ENCODE results near the gene SOX1.
A peak's percentile ranks its signal among the peaks of the same experiment; 100 is the strongest.

SOX1 gene

DNA sequence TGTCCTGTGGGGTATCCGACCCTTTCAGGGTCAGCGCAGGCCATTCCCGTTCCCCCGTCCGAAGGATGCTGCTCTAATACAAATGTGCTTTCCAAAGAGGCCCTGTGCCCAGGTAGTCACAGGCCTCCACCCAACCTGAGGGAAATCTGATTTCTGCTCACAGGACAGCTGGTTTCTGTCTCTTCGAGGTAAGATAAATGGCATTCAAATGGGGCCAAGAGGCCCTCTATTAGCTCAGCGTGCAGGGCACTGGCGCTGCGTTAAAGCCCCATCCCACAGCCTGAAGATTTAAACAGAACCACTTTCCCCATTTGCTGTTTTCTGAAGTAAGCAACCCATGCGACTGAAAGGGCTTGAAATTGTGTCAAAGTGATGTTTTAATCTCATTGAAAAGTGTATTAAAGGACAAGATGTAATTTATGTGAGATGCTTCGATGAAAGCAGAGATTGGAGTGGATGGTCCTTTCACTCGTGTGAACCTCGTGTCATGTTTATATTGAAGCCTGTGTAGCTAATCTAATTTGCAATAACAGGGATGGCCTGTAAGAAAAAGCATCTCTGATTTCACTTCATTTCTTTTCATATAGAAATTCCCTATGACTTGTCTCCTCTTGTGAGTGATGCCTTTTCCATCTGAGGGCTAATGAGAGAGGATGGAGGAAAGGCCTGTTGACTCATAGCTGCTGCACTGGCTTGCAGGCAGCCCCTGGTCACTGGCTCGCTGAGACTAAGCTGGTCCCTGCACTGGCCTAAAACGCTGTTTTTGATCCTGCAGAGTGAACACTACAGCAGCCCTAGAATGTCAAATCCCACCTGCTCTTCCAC is 7.3 kb upstream of the SOX1 start:
- H3K9me3 ChIP-seq (ENCODE audit: control insufficient read depth in 1 of 2, low read length in 2 of 2), result no peaks in the 10 kb centered on the region
- H3K27me3 ChIP-seq (ENCODE audit: low read depth, low read length), result peaks cover 77% of the 10 kb centered on the region
- H3K27ac ChIP-seq (ENCODE audit: low read length), result no peak overlapping the region
- H3K4me3 ChIP-seq (ENCODE audit: low read depth in 1 of 2, low read length in 2 of 2), result no peak overlapping the region
- H3K36me3 ChIP-seq (ENCODE audit: control insufficient read depth in 1 of 2, insufficient read depth in 2 of 2, low read length in 2 of 2), result no peaks in the 10 kb centered on the region
- peaks cover 0 to 33% of the 10 kb centered on the region in 2 donors for H3K4me1 ChIP-seq (ENCODE audit: control insufficient read depth in 1 of 2, insufficient read depth in 2 of 2, low read length in 2 of 2)

DNA sequence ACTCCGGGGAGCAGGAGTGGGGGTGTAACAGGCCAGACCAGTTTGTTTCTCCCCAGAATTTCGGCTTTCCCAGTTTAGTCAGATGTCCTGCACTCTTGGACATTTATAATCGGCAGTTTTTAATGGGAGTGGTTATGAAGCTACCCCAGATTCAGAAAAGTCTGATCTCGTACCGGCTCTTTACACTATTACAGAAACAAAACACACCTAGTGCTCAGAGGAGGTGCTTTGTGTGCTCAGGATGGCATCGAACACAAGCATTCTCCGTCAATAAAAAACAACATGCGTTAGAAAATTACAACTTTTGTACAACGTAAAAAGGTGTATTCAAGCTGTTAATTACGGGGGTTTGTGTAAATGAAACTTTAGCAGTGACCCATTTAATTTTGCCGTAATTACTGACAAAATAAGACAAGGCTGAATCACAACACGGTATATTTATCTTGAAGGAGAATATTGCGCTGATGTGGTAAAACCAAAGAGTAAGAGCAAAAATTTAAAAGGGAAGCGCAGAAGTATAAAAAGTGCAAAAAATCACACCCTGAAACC is 6.6 kb upstream of the SOX1 start:
- Histone ChIP-seq H3K27me3 (ENCODE audit: low read depth, low read length) (peaks cover 72% of the 10 kb centered on the region), H3K27ac (ENCODE audit: low read length) (no peak overlapping the region), H3K36me3 (ENCODE audit: control insufficient read depth in 1 of 2, insufficient read depth in 2 of 2, low read length in 2 of 2) (no peaks in the 10 kb centered on the region), H3K4me1 (ENCODE audit: control insufficient read depth in 1 of 2, insufficient read depth in 2 of 2, low read length in 2 of 2) (peaks cover 0 to 33% of the 10 kb centered on the region in 2 donors), H3K4me3 (ENCODE audit: low read depth in 1 of 2, low read length in 2 of 2) (no peak overlapping the region), H3K9me3 (ENCODE audit: control insufficient read depth in 1 of 2, low read length in 2 of 2) (no peaks in the 10 kb centered on the region)

DNA sequence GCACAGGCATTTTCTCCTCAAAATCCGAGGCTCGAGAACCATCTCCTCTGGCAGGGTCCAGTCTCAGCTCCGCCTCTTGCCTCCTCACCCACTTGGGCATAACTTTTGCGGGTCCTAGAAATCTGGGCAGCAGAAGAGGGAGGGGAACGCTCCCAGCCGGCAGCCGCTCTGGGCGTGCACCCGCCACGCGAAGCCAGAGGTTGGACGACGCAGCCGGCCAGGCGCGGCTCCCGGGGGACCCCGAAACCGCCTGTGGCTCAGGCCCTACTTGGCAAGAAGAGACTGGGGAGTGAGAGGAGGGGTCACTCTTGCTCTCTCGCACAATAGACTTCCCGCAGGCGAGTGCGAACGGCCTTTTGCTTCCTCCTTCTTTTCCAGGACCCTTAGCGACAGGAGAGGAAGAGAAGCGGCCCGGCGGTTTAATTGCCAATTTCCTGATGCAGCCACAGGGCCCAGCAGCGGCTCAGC is 6.0 kb upstream of the SOX1 start:
- Histone ChIP-seq H3K27me3 (ENCODE audit: low read depth, low read length) (peaks cover 72% of the 10 kb centered on the region), H3K4me1 (ENCODE audit: control insufficient read depth in 1 of 2, insufficient read depth in 2 of 2, low read length in 2 of 2) (peaks cover 0 to 28% of the 10 kb centered on the region in 2 donors)

DNA sequence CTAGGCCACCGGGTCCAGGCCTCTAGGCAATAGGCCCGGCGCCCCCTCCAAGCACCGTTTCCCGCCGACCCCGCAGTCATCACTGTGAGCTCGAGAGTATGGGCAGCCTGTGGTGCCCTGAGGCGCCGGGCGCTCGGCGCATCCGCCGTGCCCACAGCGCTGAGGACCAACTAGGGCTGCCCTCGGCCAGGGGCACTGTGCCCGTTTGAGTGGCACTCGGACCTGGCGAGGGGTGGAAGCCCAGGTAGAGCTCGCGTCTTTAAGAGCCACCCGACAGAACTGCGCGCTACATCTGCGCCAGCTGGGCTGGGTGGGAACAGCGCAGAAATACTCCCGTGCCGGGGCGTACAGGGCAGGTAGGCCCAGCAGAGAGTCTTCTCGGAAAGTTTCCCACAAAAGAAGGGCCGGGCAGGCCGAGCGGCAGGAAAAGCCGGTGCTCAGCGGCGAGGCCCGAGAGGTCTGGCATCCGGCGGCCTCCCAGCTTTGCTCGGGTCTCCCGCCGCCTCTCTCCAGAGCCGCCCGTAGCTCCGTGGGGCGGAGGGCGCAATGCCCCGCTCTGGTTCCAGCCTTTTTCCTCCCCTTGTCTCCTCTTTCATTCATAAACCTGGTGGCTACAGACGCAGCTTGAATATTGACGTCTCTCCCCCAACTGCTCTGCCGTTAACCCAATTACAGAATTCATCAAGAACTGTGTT is 5.4 kb upstream of the SOX1 start:
- Histone ChIP-seq H3K9me3 (ENCODE audit: control insufficient read depth in 1 of 2, low read length in 2 of 2) (no peaks in the 10 kb centered on the region), H3K27me3 (ENCODE audit: low read depth, low read length) (peaks cover 75% of the 10 kb centered on the region), H3K27ac (ENCODE audit: low read length) (no peak overlapping the region), H3K4me3 (ENCODE audit: low read depth in 1 of 2, low read length in 2 of 2) (no peak overlapping the region), H3K4me1 (ENCODE audit: control insufficient read depth in 1 of 2, insufficient read depth in 2 of 2, low read length in 2 of 2) (peaks cover 0 to 28% of the 10 kb centered on the region in 2 donors), H3K36me3 (ENCODE audit: control insufficient read depth in 1 of 2, insufficient read depth in 2 of 2, low read length in 2 of 2) (no peaks in the 10 kb centered on the region)

More for the DNA sequence above, 6.0 kb upstream of the SOX1 start:
- Histone ChIP-seq H3K36me3 (ENCODE audit: control insufficient read depth in 1 of 2, insufficient read depth in 2 of 2, low read length in 2 of 2) (no peaks in the 10 kb centered on the region), H3K4me3 (ENCODE audit: low read depth in 1 of 2, low read length in 2 of 2) (no peak overlapping the region), H3K9me3 (ENCODE audit: control insufficient read depth in 1 of 2, low read length in 2 of 2) (no peaks in the 10 kb centered on the region), H3K27ac (ENCODE audit: low read length) (no peak overlapping the region)

GRCh38 chr13:112062072-112062567 is 4.8 kb upstream of the SOX1 start:
- H3K27ac ChIP-seq (ENCODE audit: low read length), result no peak overlapping the region
- H3K36me3 ChIP-seq (ENCODE audit: control insufficient read depth in 1 of 2, insufficient read depth in 2 of 2, low read length in 2 of 2), result no peaks in the 10 kb centered on the region
- H3K27me3 ChIP-seq (ENCODE audit: low read depth, low read length), result peaks cover 75% of the 10 kb centered on the region
- H3K9me3 ChIP-seq (ENCODE audit: control insufficient read depth in 1 of 2, low read length in 2 of 2), result no peaks in the 10 kb centered on the region
- no peak overlapping the region for H3K4me3 ChIP-seq (ENCODE audit: low read depth in 1 of 2, low read length in 2 of 2)
- peaks cover 0 to 27% of the 10 kb centered on the region in 2 donors for H3K4me1 ChIP-seq (ENCODE audit: control insufficient read depth in 1 of 2, insufficient read depth in 2 of 2, low read length in 2 of 2)

- H3K27me3 ChIP-seq (ENCODE audit: low read depth, low read length), result peaks cover 72% of the 10 kb centered on the region
- H3K36me3 ChIP-seq (ENCODE audit: control insufficient read depth in 1 of 2, insufficient read depth in 2 of 2, low read length in 2 of 2), result no peaks in the 10 kb centered on the region
- no peaks in the 10 kb centered on the region for H3K9me3 ChIP-seq (ENCODE audit: control insufficient read depth in 1 of 2, low read length in 2 of 2)
- peaks cover 0 to 22% of the 10 kb centered on the region in 2 donors for H3K4me1 ChIP-seq (ENCODE audit: control insufficient read depth in 1 of 2, insufficient read depth in 2 of 2, low read length in 2 of 2)
- H3K27ac ChIP-seq (ENCODE audit: low read length), result no peak overlapping the region
- no peak overlapping the region for H3K4me3 ChIP-seq (ENCODE audit: low read depth in 1 of 2, low read length in 2 of 2)
Measured at GRCh38 chr13:112062571-112063570, 4.1 kb upstream of the SOX1 start.

DNA sequence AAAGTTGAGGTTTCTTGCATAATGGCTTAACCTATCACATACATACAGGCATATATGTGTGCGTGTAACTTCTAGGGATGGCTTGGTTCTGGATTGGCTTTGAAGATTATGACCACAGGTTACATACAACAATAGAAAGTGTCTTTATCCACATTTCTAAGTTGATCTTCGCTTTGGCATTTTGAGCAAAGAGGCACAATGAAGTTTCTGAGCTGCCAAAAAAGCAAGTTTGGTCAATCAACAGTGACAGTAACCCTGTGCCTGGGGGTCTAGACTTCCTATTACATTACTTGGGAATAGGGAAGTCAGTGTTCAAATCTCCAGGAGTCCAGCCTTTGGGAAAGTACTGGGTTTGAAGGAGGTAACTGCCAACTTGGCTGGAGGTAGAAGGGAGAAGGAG is 3.1 kb upstream of the SOX1 start:
- H3K27me3 ChIP-seq (ENCODE audit: low read depth, low read length), result peaks cover 64% of the 10 kb centered on the region
- no peaks in the 10 kb centered on the region for H3K36me3 ChIP-seq (ENCODE audit: control insufficient read depth in 1 of 2, insufficient read depth in 2 of 2, low read length in 2 of 2)
- no peaks in the 10 kb centered on the region for H3K9me3 ChIP-seq (ENCODE audit: control insufficient read depth in 1 of 2, low read length in 2 of 2)
- H3K4me1 ChIP-seq (ENCODE audit: control insufficient read depth in 1 of 2, insufficient read depth in 2 of 2, low read length in 2 of 2), result peaks cover 0 to 21% of the 10 kb centered on the region in 2 donors
- no peak overlapping the region for H3K27ac ChIP-seq (ENCODE audit: low read length)
- H3K4me3 ChIP-seq (ENCODE audit: low read depth in 1 of 2, low read length in 2 of 2), result no peak overlapping the region

DNA sequence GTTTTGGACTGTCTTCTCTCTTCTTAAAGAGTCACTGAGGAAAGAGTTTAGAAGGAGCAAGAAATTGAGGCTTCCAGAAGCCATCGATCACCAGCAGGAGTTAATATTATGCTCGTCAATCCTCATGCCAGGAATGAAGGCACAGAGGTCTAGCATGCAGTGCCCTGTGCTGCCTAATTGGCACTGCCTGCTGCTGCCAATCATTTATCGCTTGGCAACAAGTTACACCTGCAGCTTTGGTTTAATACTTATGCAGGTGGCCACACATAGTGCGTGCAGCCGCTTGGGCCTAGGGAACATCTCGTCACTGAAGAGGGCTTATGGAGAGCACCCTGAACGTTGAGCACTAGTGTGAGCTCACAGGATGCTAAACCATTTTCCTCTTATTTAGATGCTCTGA is 2.7 kb upstream of the SOX1 start:
- H3K4me1 ChIP-seq (ENCODE audit: control insufficient read depth in 1 of 2, insufficient read depth in 2 of 2, low read length in 2 of 2), result peaks cover 0 to 24% of the 10 kb centered on the region in 2 donors
- H3K27me3 ChIP-seq (ENCODE audit: low read depth, low read length), result peaks cover 64% of the 10 kb centered on the region
- H3K27ac ChIP-seq (ENCODE audit: low read length), result no peak overlapping the region
- H3K36me3 ChIP-seq (ENCODE audit: control insufficient read depth in 1 of 2, insufficient read depth in 2 of 2, low read length in 2 of 2), result no peaks in the 10 kb centered on the region
- no peaks in the 10 kb centered on the region for H3K9me3 ChIP-seq (ENCODE audit: control insufficient read depth in 1 of 2, low read length in 2 of 2)
- no peak overlapping the region for H3K4me3 ChIP-seq (ENCODE audit: low read depth in 1 of 2, low read length in 2 of 2)

DNA sequence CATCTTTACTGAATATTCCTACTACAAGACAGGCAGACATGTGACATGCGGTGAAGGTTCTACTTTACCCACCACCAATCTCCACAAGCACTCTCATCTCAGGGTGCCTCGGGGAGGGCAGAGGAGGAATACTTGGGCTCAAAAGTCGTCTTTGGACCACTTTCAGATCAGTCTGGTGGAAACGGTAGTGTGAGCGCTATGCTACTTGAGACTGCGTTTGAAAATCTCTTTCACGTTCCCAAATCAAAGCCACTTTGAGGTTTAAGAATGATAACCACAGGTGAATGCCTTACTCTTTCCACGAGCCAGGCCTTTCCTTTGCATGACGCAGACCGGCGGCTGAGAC is 1.5 kb upstream of the SOX1 start:
- H3K9me3 ChIP-seq (ENCODE audit: control insufficient read depth in 1 of 2, low read length in 2 of 2), result no peaks in the 10 kb centered on the region
- H3K27me3 ChIP-seq (ENCODE audit: low read depth, low read length), result peaks cover 61% of the 10 kb centered on the region
- H3K36me3 ChIP-seq (ENCODE audit: control insufficient read depth in 1 of 2, insufficient read depth in 2 of 2, low read length in 2 of 2), result no peaks in the 10 kb centered on the region
- H3K4me3 ChIP-seq (ENCODE audit: low read depth in 1 of 2, low read length in 2 of 2), result no peak overlapping the region
- peaks cover 0 to 24% of the 10 kb centered on the region in 2 donors for H3K4me1 ChIP-seq (ENCODE audit: control insufficient read depth in 1 of 2, insufficient read depth in 2 of 2, low read length in 2 of 2)
- no peak overlapping the region for H3K27ac ChIP-seq (ENCODE audit: low read length)

- Histone ChIP-seq H3K9me3 (ENCODE audit: control insufficient read depth in 1 of 2, low read length in 2 of 2) (no peaks in the 10 kb centered on the region), H3K4me1 (ENCODE audit: control insufficient read depth in 1 of 2, insufficient read depth in 2 of 2, low read length in 2 of 2) (peaks cover 0 to 24% of the 10 kb centered on the region in 2 donors), H3K4me3 (ENCODE audit: low read depth in 1 of 2, low read length in 2 of 2) (peak overlapping the region in 1 of 2 donors; percentile 60), H3K27me3 (ENCODE audit: low read depth, low read length) (peaks cover 61% of the 10 kb centered on the region), H3K36me3 (ENCODE audit: control insufficient read depth in 1 of 2, insufficient read depth in 2 of 2, low read length in 2 of 2) (no peaks in the 10 kb centered on the region), H3K27ac (ENCODE audit: low read length) (no peak overlapping the region)
Measured at GRCh38 chr13:112065867-112066623, 904 bp upstream of the SOX1 start.
